ENCODE measurements around the gene CDKL1. TPM values are rescaled to one million over a fixed set of nuclear protein-coding genes. Genes with fewer than 3 reads are reported as not detected.

Gene CDKL1
- total and polyA plus RNA-seq, 11 donors: 0.34 to 7.0 (median 2.5) TPM

Small RNA genes within 50 kb of the gene (microRNA-seq; reads per million reads assigned to microRNA genes)
- gene MIR4504: 0 to 0.21 (median 0.06) reads per million in 4 donors

Other genes with a start within 250 kb of the CDKL1 start
- 10 to 100 TPM; 26.4 to 47.3 (median 31.5) TPM for gene SOS2, start 165.3 kb downstream of the CDKL1 start, total RNA-seq
- gene SOS2, start 165.3 kb downstream of the CDKL1 start, polyA plus RNA-seq: 10 to 100 TPM in 1 of 2 donors, 1 to 10 TPM in 1; 8.8 to 25.9 TPM
- gene L2HGDH, start 84.7 kb downstream of the CDKL1 start, total RNA-seq: 10 to 100 TPM in 3 of 9 donors, 1 to 10 TPM in 6; 6.5 to 12.2 (median 9.1) TPM
- gene L2HGDH, start 84.7 kb downstream of the CDKL1 start, polyA plus RNA-seq: 10 to 100 TPM in 1 of 2 donors, 1 to 10 TPM in 1; 2.5 to 10.6 TPM
- gene DMAC2L, start 84.6 kb downstream of the CDKL1 start, total RNA-seq: 10 to 100 TPM; 12.6 to 29.9 (median 23.7) TPM
- 10 to 100 TPM; 16.0 to 19.8 TPM for gene DMAC2L, start 84.6 kb downstream of the CDKL1 start, polyA plus RNA-seq
- 10 to 100 TPM in 8 of 9 donors, 1 to 10 TPM in 1; 9.0 to 43.3 (median 16.6) TPM for gene MAP4K5, start 135.7 kb upstream of the CDKL1 start, total RNA-seq
- 10 to 100 TPM in 1 of 2 donors, 1 to 10 TPM in 1; 4.7 to 17.0 TPM for gene MAP4K5, start 135.7 kb upstream of the CDKL1 start, polyA plus RNA-seq
- 1 to 10 TPM in 5 of 9 donors, under 1 TPM in 4; 0.28 to 3.1 (median 1.1) TPM for gene ATL1, start 163.3 kb upstream of the CDKL1 start, total RNA-seq
- under 1 TPM; 0.30 to 0.67 TPM for gene ATL1, start 163.3 kb upstream of the CDKL1 start, polyA plus RNA-seq

Data from heart left ventricle (tissue), 11 donors.